Fibroblast of skin of scalp (primary cell): ENCODE results near the gene PSMA7.
A peak's percentile ranks its signal among the peaks of the same experiment; 100 is the strongest.
"Not testable (repeated sequence)": the region's sequence is repeated elsewhere in the genome, so short reads cannot be mapped to it uniquely, and the experiment has no call there.

Experiments
- DNase-seq: peaks from one replicate; pipeline ENCODE4 v3.0.0-alpha.2; 2013

Gene PSMA7

GRCh38 chr20:62151835-62152364 lies 8.7 kb upstream of the PSMA7 start:
- no peak for DNase-seq

GRCh38 chr20:62151225-62151624 lies 8.0 kb upstream of the PSMA7 start:
- DNase-seq: no peak

DNA sequence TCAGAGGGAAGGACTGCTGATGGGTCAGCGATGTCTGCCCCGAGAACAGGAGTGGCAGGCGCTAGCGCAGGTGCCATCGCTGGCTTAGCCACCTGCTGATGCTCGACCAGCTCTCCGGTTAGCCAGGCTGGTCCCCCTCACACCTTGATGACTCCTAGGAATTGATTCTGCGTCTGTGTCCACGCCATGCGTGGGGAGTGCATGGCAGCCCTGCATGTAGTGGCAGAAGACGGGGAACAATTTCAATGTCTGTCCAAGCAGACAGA lies 7.0 kb upstream of the PSMA7 start:
- no peak for DNase-seq

- peak; percentile 46 for DNase-seq
Measured at GRCh38 chr20:62149532-62150309, 6.5 kb upstream of the PSMA7 start.

- DNase-seq: no peak
Measured at GRCh38 chr20:62148908-62149314, 5.7 kb upstream of the PSMA7 start.

- not testable (repeated sequence) for DNase-seq
Measured at GRCh38 chr20:62148383-62148782, 5.2 kb upstream of the PSMA7 start.

- DNase-seq: no peak
Measured at GRCh38 chr20:62147528-62147927, 4.3 kb upstream of the PSMA7 start.

DNA sequence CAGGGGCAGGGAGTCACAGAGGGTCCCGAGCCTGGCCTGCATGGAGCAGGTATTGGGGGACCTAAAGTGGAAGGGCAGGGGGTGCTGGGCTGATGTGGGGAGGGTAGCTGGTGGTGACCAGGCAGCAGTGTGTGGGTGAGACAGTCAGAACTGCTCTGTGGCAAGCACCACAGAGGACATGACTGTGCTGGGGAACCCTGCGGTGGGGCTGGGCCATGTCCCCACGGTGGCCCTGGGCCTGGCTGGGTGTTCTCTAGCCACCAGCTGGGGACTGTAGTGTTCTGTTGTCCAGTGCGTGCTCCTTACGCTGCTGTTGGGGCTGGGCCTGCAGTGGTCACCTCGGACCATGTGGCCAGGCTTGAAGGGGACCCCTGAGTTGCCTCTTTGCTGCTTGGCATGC lies 3.9 kb upstream of the PSMA7 start:
- no peak for DNase-seq

DNA sequence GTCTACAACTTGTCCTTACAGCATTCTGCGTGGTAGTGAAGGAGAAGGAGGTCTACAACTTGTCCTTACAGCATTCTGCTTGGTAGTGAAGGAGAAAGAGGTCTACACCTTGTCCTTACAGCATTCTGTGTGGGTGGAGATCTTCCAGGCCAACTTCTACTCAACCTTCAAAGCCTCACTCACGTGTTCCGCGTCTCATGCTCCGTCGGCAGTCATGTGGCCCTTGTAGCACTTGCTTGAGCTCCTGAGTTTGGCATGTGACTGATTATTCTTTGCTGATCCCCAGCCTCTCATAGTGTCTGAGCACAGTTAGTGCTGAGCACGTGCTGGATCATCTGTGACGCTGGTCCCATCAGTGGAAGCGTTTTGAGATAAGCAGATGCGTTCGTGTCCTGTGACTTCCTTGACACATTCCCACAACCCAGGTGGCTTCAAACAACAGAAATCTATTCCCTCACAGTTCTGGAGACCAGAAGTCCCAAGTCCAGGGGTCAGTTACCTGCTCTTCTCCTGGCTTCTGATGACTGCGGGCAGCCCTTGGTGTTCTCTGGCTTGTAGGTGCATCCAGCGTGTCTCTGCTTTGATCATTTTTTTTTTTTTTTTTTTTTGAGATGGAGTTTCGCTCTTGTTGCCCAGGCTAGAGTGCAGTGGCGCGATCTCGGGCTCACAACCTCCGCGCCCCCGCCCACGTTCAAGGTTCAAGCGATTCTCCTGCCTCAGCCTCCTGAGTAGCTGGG lies 3.0 kb upstream of the PSMA7 start:
- no peak for DNase-seq

DNA sequence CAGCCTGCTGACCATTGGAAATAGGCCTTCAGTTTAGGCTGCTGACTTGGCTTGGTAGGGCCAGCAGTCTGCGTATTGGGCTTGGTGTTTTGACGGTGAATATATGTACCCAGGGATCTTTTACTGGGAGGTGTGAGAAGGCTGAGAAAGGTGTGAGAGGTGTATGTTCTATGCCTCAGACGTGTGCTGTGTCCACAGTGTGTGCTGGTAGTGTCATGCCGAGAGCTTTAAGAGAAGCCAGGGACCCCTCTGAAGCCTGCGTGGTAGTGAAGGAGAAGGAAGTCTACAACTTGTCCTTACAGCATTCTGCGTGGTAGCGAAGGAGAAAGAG lies 2.5 kb upstream of the PSMA7 start:
- DNase-seq: no peak

- DNase-seq: peak; percentile 52
Measured at GRCh38 chr20:62143957-62144825, 997 bp upstream of the PSMA7 start.

GRCh38 chr20:62142252-62143080 lies 728 bp downstream of the PSMA7 start:
- no peak for DNase-seq

DNA sequence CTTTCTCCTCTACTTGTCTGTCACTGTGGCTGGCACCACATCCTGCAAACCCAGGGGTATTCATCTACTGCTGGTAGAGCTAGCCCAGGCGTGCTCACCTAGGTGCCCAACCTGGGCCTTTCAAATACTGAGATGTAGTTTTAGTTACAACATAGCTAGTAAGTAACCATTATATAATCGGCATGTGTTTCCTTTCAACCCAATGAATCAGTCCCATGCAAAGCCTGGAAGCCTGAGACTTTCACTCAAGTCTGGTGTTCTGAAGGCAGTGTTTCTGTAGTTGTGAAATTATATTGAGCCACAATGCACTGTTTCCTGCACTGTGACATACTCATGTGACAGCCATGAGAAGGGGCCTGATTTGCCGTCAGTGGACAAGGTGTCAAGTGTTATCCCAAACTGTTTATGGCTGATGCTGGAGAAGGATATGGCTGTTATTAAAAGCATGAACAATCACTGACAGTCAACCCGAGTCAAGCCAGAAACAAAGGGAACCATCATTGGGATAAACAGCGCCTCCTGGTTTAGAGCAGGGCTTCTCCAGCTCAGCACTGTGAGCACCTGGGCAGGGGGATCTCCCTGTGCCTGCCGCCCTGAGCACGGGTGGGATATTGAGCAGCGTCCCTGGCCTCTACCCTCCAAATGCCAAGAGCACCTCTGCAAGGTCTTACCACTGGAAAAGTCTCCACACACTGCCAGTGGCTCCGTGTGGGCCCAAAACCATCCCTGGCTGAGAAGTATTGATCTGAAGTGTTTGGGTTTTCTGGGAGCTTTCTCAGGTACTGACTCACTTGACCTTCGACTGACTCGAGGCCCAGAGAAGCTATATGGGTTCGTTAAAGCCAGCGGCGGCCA lies 1.6 kb downstream of the PSMA7 start:
- peak; percentile 13 for DNase-seq

DNA sequence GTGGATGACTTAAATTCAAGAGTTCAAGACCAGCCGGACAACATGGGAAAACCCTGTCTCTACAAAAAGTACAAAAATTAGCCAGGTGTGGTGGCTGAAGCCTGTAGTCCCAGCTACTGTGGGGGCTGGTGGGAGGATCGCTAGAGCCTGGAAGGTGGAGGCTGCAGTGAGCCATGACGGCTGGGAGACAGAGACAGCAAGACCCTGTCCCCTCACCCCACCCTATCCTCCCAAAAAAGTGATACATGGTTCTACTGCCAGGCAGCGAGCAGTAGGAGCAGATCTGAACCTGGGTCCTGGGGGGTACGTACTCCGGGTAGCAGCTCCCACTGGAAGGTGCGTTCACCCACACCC lies 2.2 kb downstream of the PSMA7 start:
- no peak for DNase-seq

DNA sequence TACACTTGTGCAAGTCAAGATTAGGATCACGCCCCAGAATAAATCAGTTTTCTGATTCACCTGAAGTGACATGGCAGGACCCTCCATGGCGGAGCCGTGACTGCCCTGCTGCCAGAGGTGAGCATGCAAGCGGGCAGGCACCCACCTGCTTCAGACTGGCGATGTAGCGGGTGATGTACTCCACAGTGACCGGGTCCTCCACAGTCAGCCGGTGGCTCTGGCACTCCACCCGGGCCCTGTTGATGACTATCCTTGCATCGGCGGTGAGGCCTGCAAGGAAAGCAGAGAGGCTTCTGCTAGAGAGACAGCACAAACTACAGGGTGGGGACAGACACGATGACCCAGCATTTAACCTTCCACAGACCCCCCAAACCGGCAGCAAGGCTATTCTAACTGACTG lies 3.6 kb downstream of the PSMA7 start:
- DNase-seq: no peak

- no peak for DNase-seq
Measured at GRCh38 chr20:62138912-62139311, 4.3 kb downstream of the PSMA7 start.

- DNase-seq: no peak
Measured at GRCh38 chr20:62138204-62138543, 5.0 kb downstream of the PSMA7 start.

DNA sequence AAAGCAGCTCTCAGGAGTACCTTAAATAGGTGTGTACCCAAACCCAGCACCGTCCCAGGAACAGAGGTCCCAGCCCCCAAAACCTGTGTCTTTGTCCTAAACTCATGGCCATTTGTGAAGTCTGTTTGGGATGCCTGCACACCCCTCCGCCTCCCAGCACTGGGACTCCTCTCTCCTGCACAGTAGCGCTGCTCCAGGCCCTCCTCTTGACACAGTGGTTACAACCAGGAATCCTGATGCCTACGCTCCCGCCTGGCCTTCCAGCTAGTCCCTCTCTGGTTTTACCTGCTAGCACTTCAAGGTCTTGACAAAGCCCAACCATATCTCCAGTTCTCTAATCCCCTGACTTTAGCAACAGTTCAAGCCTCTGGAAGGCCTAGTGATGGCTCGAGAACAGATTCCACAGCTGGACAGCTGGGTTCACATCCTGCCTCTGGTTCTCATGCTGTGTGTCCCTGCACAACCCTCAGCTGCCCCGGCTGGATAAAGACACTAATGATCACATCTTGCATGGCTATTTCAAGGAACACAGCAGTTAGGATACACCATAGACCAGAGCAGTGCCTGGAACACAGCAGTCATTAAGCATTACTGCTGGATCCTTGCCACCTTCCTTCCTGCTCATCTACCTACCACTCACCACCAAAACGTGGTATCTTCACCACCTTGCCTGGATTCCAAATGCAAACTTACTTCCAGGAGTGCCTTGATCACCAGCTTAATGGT lies 5.6 kb downstream of the PSMA7 start:
- DNase-seq: no peak

GRCh38 chr20:62137092-62137384 lies 6.2 kb downstream of the PSMA7 start:
- no peak for DNase-seq

- DNase-seq: peak; percentile 61
Measured at GRCh38 chr20:62136283-62137091, 6.7 kb downstream of the PSMA7 start.
